Omental fat pad (tissue), 4 donors: ENCODE results near the gene ZHX3. TPM values are rescaled to one million over a fixed set of nuclear protein-coding genes. Genes with fewer than 3 reads are reported as not detected.
A peak's percentile ranks its signal among the peaks of the same experiment; 100 is the strongest.

Source experiments
- ATAC-seq: fragments of 150-250 bp; one replicate; pipeline ENCODE4 v1.9.1; 2016; ENCODE audit warnings: mild to moderate bottlenecking, moderate library complexity; ENCODE audit not compliant: low FRiP score
- DNase-seq: peaks from one replicate; pipeline ENCODE4 v3.0.0-alpha.2; 2019; ENCODE audit warnings: low spot score
- CTCF ChIP-seq, 3 donors: fragments of 450-650 bp; IDR thresholded peaks; one replicate each; pipeline ENCODE4 v1.5.1; 2016 to 2017; ENCODE audit warnings: antibody characterized with exemption in 3 of 3, mild to moderate bottlenecking in 3 of 3, moderate library complexity in 2 of 3
- total RNA-seq, 4 donors: library from RNA; depleted of rRNA; stranded (reverse); fragments of >200 nt; gene quantifications; one replicate each; pipeline ENCODE4 v1.1.0, GENCODE V29; 2016

ZHX3 gene
- total RNA-seq, 4 donors from 2014 or later = 22.6 to 54.5 (median 45.0) TPM

- no peak for ATAC-seq
- DNase-seq = no peak
- TF ChIP-seq CTCF (IDR thresholded peaks at IDR 0.05) = no peak
Measured at GRCh38 chr20:41330343-41330720, 12.8 kb upstream of the ZHX3 start.

- DNase-seq = peak; percentile 38
- peak; percentile 92 for ATAC-seq
- TF ChIP-seq CTCF (IDR thresholded peaks at IDR 0.05) = no peak
Measured at GRCh38 chr20:41329435-41330342, 12.2 kb upstream of the ZHX3 start.

GRCh38 chr20:41327178-41327577 is 9.6 kb upstream of the ZHX3 start:
- DNase-seq (no peak), ATAC-seq (no peak)
- no peak for TF ChIP-seq CTCF (IDR thresholded peaks at IDR 0.05)

DNA sequence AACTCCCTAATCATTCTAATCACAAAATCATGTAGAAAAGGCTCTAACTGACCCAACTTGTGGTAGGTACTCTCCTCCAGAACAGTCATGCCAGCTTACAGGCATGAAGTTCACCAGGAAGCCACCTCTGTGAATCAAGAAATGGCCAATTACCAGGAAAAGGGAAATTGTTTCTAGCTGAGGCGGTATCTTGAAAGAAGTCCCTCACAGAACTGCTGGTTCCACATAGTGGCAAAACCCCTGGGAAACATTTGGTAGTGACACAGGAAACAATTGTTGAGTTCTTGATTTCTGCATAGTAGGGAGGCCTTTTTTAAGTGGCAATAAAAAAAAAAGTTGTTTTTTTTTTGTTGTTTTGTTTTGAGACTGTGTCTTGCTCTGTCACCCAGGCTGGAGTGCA is 3.4 kb upstream of the ZHX3 start:
- ATAC-seq (no peak), DNase-seq (no peak)
- TF ChIP-seq CTCF (IDR thresholded peaks at IDR 0.05) = no peak

GRCh38 chr20:41320441-41320840 is 2.9 kb upstream of the ZHX3 start:
- DNase-seq (no peak), ATAC-seq (no peak)
- no peak for TF ChIP-seq CTCF (IDR thresholded peaks at IDR 0.05)

DNA sequence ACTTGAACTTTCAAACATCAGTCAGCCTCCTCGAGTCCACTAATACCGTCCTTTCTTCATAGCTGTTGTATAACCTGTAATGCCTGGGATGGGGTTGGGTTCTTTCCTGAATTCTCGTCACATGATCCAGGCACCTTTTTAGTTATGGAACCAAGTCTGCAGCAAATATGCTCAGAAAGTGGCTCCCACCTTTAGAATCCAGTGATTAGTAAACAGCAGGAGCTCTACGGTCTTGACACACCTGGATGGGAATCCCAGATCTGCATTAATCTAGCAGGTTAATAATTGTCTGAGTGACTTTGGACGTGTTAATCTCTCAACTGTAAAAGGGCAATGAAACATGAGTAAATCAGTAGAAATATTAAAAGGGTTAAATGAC is 729 bp upstream of the ZHX3 start:
- no peak for DNase-seq
- no peak for TF ChIP-seq CTCF (IDR thresholded peaks at IDR 0.05)
- no peak for ATAC-seq
